H9 (cell line): ENCODE data around the gene PXT1. TPM values are rescaled to one million over a fixed set of nuclear protein-coding genes. Genes with fewer than 3 reads are reported as not detected.

ENCODE experiments used
- DNase-seq: peaks from one replicate; pipeline ENCODE4 v3.0.0-alpha.2; 2017
- H2AFZ ChIP-seq: one replicate; pipeline ENCODE4 v1.6.1; 2013; ENCODE audit warnings: mild to moderate bottlenecking, low read length, control low read depth, moderate library complexity
- H2AK5ac ChIP-seq: 2 replicates; pipeline ENCODE4 v1.6.1; 2013; ENCODE audit warnings: low read length, control low read depth, mixed read lengths; ENCODE audit not compliant: insufficient read length
- H2BK120ac ChIP-seq: one replicate; pipeline ENCODE4 v1.6.1; 2013; ENCODE audit warnings: low read depth, mild to moderate bottlenecking, low read length, control low read depth, inconsistent platforms; ENCODE audit not compliant: poor library complexity, severe bottlenecking
- H2BK12ac ChIP-seq: 2 replicates; pipeline ENCODE4 v1.6.1; 2013; ENCODE audit warnings: low read length, control low read depth, mixed read lengths, low read depth; ENCODE audit not compliant: insufficient read length
- H2BK15ac ChIP-seq: 2 replicates; pipeline ENCODE4 v1.6.1; 2013; ENCODE audit warnings: low read depth, low read length, control low read depth
- H2BK20ac ChIP-seq: one replicate; pipeline ENCODE4 v1.6.1; 2013; ENCODE audit warnings: low read depth, mild to moderate bottlenecking, low read length, control low read depth, inconsistent platforms; ENCODE audit not compliant: poor library complexity, severe bottlenecking
- H2BK5ac ChIP-seq: 2 replicates; pipeline ENCODE4 v1.6.1; 2013; ENCODE audit warnings: low read length, control low read depth, mixed read lengths; ENCODE audit not compliant: insufficient read length
- H3K14ac ChIP-seq: 2 replicates; pipeline ENCODE4 v1.6.1; 2013; ENCODE audit warnings: low read length, control low read depth; ENCODE audit not compliant: insufficient read depth
- H3K18ac ChIP-seq: 2 replicates; pipeline ENCODE4 v1.6.1; 2013; ENCODE audit warnings: low read depth, mild to moderate bottlenecking, mixed read lengths, low read length, control low read depth; ENCODE audit not compliant: insufficient read length
- H3K23ac ChIP-seq: 2 replicates; pipeline ENCODE4 v1.6.1; 2013; ENCODE audit warnings: low read length, control low read depth, mixed read lengths, low read depth; ENCODE audit not compliant: insufficient read length
- H3K23me2 ChIP-seq: 2 replicates; pipeline ENCODE4 v1.6.1; 2013; ENCODE audit warnings: low read depth, mild to moderate bottlenecking, mixed read lengths, low read length, control low read depth; ENCODE audit not compliant: insufficient read length, poor library complexity, severe bottlenecking
- H3K27ac ChIP-seq: 2 replicates; pipeline ENCODE4 v1.5.1; 2013; ENCODE audit warnings: low read length, control low read depth, mixed read lengths, low read depth; ENCODE audit not compliant: insufficient read length
- H3K27me3 ChIP-seq: 2 replicates; pipeline ENCODE4 v1.6.1; 2013; ENCODE audit warnings: low read length, control low read depth, inconsistent platforms; ENCODE audit not compliant: insufficient read depth
- H3K4ac ChIP-seq: 2 replicates; pipeline ENCODE4 v1.6.1; 2013; ENCODE audit warnings: low read depth, mild to moderate bottlenecking, control low read depth, inconsistent platforms, low read length, moderate library complexity
- H3K4me1 ChIP-seq: 2 replicates; pipeline ENCODE4 v1.6.1; 2013; ENCODE audit warnings: low read length, control low read depth, inconsistent platforms; ENCODE audit not compliant: insufficient read depth
- H3K4me2 ChIP-seq: 2 replicates; pipeline ENCODE4 v1.6.1; 2013; ENCODE audit warnings: low read length, control low read depth, mixed read lengths; ENCODE audit not compliant: insufficient read length, insufficient read depth
- H3K56ac ChIP-seq: 2 replicates; pipeline ENCODE4 v1.6.1; 2013; ENCODE audit warnings: low read depth, mild to moderate bottlenecking, mixed read lengths, low read length, control low read depth; ENCODE audit not compliant: insufficient read length
- H3K79me1 ChIP-seq: 2 replicates; pipeline ENCODE4 v1.6.1; 2013; ENCODE audit warnings: low read depth, mild to moderate bottlenecking, moderate library complexity, low read length, control low read depth, inconsistent platforms; ENCODE audit not compliant: insufficient read depth, poor library complexity, severe bottlenecking
- H3K79me2 ChIP-seq: 2 replicates; pipeline ENCODE4 v1.6.1; 2013; ENCODE audit warnings: low read length, control low read depth, inconsistent platforms; ENCODE audit not compliant: insufficient read depth
- H3K9ac ChIP-seq: 2 replicates; pipeline ENCODE4 v1.6.1; 2013; ENCODE audit warnings: low read length, control low read depth, mixed read lengths; ENCODE audit not compliant: insufficient read length; ENCODE audit errors: extremely low read depth
- H3K9me3 ChIP-seq: one replicate; pipeline ENCODE4 v1.6.1; 2013; ENCODE audit warnings: low read depth, low read length, inconsistent platforms; ENCODE audit not compliant: control insufficient read depth
- H3T11ph ChIP-seq: one replicate; pipeline ENCODE4 v1.6.1; 2013; ENCODE audit warnings: mild to moderate bottlenecking, low read length, control low read depth, inconsistent platforms
- H4K20me1 ChIP-seq: one replicate; pipeline ENCODE4 v1.6.1; 2013; ENCODE audit not compliant: control insufficient read depth, insufficient read length, insufficient read depth
- H4K5ac ChIP-seq: 2 replicates; pipeline ENCODE4 v1.6.1; 2013; ENCODE audit warnings: low read depth, mild to moderate bottlenecking, mixed read lengths, low read length, control low read depth; ENCODE audit not compliant: insufficient read length
- H4K8ac ChIP-seq: replicated peaks from 2 replicates; pipeline ENCODE4 v1.6.1; 2013; ENCODE audit warnings: low read length, control low read depth, mixed read lengths, low read depth; ENCODE audit not compliant: insufficient read length
- H4K91ac ChIP-seq: 2 replicates; pipeline ENCODE4 v1.6.1; 2013; ENCODE audit warnings: low read depth, mild to moderate bottlenecking, moderate library complexity, mixed read lengths, low read length, control low read depth; ENCODE audit not compliant: insufficient read length
- H3K27ac Mint-ChIP-seq, 3 experiments: 2 replicates in 2 of 3; 3 replicates in 1 of 3; pipeline ENCODE4 v1.8.0; 2020 to 2021; ENCODE audit warnings: mixed read lengths in 3 of 3, mild to moderate bottlenecking in 1 of 3, moderate library complexity in 1 of 3
- H3K27me3 Mint-ChIP-seq: 2 replicates; pipeline ENCODE4 v1.8.0; 2021; ENCODE audit warnings: low read depth, mild to moderate bottlenecking, moderate library complexity, mixed read lengths
- H3K36me3 Mint-ChIP-seq, 3 experiments: 2 replicates in 2 of 3; 3 replicates in 1 of 3; pipeline ENCODE4 v1.8.0; 2020 to 2021; ENCODE audit warnings: low read depth in 3 of 3, mixed read lengths in 3 of 3; ENCODE audit not compliant: insufficient read depth in 1 of 3
- H3K4me1 Mint-ChIP-seq, 2 experiments: 2 replicates each; pipeline ENCODE4 v1.8.0; 2020; ENCODE audit warnings: mixed read lengths in 2 of 2
- H3K4me3 Mint-ChIP-seq, 2 experiments: 2 replicates in 1 of 2; 3 replicates in 1 of 2; pipeline ENCODE4 v1.8.0; 2020 to 2021; ENCODE audit warnings: mild to moderate bottlenecking in 2 of 2, mixed read lengths in 2 of 2, moderate library complexity in 1 of 2
- H3K9me3 Mint-ChIP-seq, 2 experiments: 2 replicates in 1 of 2; 3 replicates in 1 of 2; pipeline ENCODE4 v1.8.0; 2020; ENCODE audit warnings: mild to moderate bottlenecking in 2 of 2, mixed read lengths in 2 of 2, moderate library complexity in 1 of 2
- WGBS: extraction: QIAGEN DNeasy Blood & Tissue Kit; methylation state at CpG from one replicate; pipeline ENCODE4 v1.1.7; 2013; ENCODE audit warnings: missing lambda C conversion rate, low lambda C conversion rate, mixed read lengths; ENCODE audit not compliant: insufficient read length; ENCODE audit errors: extremely low coverage; 5-methylcytosine and 5-hydroxymethylcytosine counted together
- total RNA-seq: library from RNA; stranded (reverse); gene quantifications from 2 replicates; pipeline ENCODE4 v1.2.1, GENCODE V29; 2021
- TF ChIP-seq, protein P1 (sequence below): fragments of 200-600 bp; sonication (generic); conservative IDR thresholded peaks from 3 replicates; pipeline ENCODE4 v1.8.0; 2021; ENCODE audit warnings: antibody characterized with exemption, mild to moderate bottlenecking

The PXT1 gene
- total RNA-seq, 1 experiment from 2014 or later = not detected

DNA sequence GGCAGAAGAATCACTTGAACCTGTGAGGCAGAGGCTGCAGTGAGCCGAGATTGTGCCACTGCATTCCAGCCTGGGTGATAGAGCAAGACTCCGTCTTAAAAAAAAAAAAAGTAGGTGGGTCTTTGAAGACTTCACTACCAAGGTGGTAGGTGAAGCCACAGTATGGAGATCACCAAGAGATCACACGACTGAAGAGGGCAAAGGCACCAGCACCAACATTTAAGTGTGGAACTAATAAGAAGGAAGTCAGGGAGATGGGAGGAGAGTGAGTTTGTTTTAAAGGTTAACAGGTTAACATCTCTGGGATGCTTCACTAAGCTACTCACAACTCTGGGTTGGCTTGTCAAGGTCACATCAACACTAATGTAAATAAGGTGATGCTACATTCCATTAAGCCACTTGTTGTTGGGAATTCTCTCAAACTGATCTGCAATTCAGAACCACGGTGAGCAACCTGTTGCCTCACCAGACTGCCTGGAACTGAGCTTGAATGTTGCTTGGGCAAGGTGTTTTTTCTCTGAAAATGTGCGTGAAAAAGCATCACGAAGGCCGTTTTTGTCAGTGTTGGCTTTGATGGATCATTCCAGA lies 48.8 kb upstream of the PXT1 start:
- H4K5ac ChIP-seq = no peak overlapping the region
- no peak overlapping the region for H4K8ac ChIP-seq
- Mint-ChIP-seq H3K27ac (no peak overlapping the region; a peak in 1 of 7 replicates), H3K36me3 (peaks cover 13 to 42% (median 35%) of the 10 kb centered on the region in 3 experiments; a peak in 6 of 7 replicates), H3K27me3 (no peaks in the 10 kb centered on the region), H3K9me3 (no peaks in the 10 kb centered on the region), H3K4me3 (no peak overlapping the region), H3K4me1 (peaks cover 18 to 25% of the 10 kb centered on the region in 2 experiments)
- H3K9me3 ChIP-seq = no peaks in the 10 kb centered on the region
- H3K9ac ChIP-seq = no peak overlapping the region
- no peak overlapping the region for H3K56ac ChIP-seq
- H3T11ph ChIP-seq = no peak overlapping the region
- no peak overlapping the region for H2BK15ac ChIP-seq
- no peak overlapping the region for H4K91ac ChIP-seq
- no peaks in the 10 kb centered on the region for H3K79me1 ChIP-seq
- H3K23me2 ChIP-seq = no peaks in the 10 kb centered on the region
- H3K14ac ChIP-seq = no peak overlapping the region
- TF ChIP-seq, protein P1, sequence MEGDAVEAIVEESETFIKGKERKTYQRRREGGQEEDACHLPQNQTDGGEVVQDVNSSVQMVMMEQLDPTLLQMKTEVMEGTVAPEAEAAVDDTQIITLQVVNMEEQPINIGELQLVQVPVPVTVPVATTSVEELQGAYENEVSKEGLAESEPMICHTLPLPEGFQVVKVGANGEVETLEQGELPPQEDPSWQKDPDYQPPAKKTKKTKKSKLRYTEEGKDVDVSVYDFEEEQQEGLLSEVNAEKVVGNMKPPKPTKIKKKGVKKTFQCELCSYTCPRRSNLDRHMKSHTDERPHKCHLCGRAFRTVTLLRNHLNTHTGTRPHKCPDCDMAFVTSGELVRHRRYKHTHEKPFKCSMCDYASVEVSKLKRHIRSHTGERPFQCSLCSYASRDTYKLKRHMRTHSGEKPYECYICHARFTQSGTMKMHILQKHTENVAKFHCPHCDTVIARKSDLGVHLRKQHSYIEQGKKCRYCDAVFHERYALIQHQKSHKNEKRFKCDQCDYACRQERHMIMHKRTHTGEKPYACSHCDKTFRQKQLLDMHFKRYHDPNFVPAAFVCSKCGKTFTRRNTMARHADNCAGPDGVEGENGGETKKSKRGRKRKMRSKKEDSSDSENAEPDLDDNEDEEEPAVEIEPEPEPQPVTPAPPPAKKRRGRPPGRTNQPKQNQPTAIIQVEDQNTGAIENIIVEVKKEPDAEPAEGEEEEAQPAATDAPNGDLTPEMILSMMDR = no peak
- no peak for DNase-seq
- H2BK20ac ChIP-seq = no peak overlapping the region
- H3K18ac ChIP-seq = no peak overlapping the region
- H3K4ac ChIP-seq = no peak overlapping the region
- H2BK120ac ChIP-seq = no peak overlapping the region
- no peaks in the 10 kb centered on the region for H3K4me1 ChIP-seq
- H4K20me1 ChIP-seq = no peaks in the 10 kb centered on the region
- WGBS = no CpG with 5 or more reads among the region's 7 CpGs
- no peaks in the 10 kb centered on the region for H3K27me3 ChIP-seq
- H3K79me2 ChIP-seq = no peaks in the 10 kb centered on the region
- no peak overlapping the region for H3K4me2 ChIP-seq
- no peak overlapping the region for H2BK12ac ChIP-seq
- no peak overlapping the region for H2BK5ac ChIP-seq
- no peak overlapping the region for H3K23ac ChIP-seq
- H2AK5ac ChIP-seq = no peak overlapping the region
- H2AFZ ChIP-seq = no peak overlapping the region
- H3K27ac ChIP-seq = no peak overlapping the region
